Activated CD4-positive, alpha-beta memory T cell treated with anti-CD3 and anti-CD28 coated beads, Interleukin-2, amount 10 ng/mL, durations not matched to agents 7 days and 5 days (primary cell): Measurements from ENCODE around the gene PBX1. TPM values are rescaled to one million over a fixed set of nuclear protein-coding genes. Genes with fewer than 3 reads are reported as not detected.

Source experiments
- CTCF ChIA-PET: fragments of 350-600 bp; sonication (Branson Sonifier 250); formaldehyde crosslinking; loops from one replicate; lab custom pipeline; 2021; ENCODE audit warnings: antibody characterized with exemption, inconsistent platforms; lab: Charles Lee
- POLR2A ChIA-PET: fragments of 350-600 bp; sonication (Branson Sonifier 250); formaldehyde crosslinking; loops from one replicate; lab custom pipeline; 2021; ENCODE audit warnings: antibody characterized with exemption; lab: Charles Lee
- DNase-seq: peaks from one replicate; pipeline ENCODE4 v3.0.0-alpha.2; 2020
- H3K27ac Mint-ChIP-seq: one replicate; pipeline ENCODE4 v1.8.0; 2021; ENCODE audit warnings: mild to moderate bottlenecking, mixed read lengths
- H3K27me3 Mint-ChIP-seq: one replicate; pipeline ENCODE4 v1.8.0; 2021; ENCODE audit warnings: mixed read lengths
- H3K36me3 Mint-ChIP-seq: one replicate; pipeline ENCODE4 v1.8.0; 2021; ENCODE audit warnings: low read depth, mixed read lengths
- H3K4me1 Mint-ChIP-seq: one replicate; pipeline ENCODE4 v1.8.0; 2021; ENCODE audit warnings: mixed read lengths
- H3K4me3 Mint-ChIP-seq: one replicate; pipeline ENCODE4 v1.8.0; 2021; ENCODE audit warnings: mild to moderate bottlenecking, mixed read lengths
- H3K9me3 Mint-ChIP-seq: one replicate; pipeline ENCODE4 v1.8.0; 2021; ENCODE audit warnings: mixed read lengths
- total RNA-seq, 2 experiments: library from RNA; stranded (reverse); gene quantifications; one replicate each; pipeline ENCODE4 v1.2.3, GENCODE V29; 2021

PBX1 gene
- total RNA-seq, 2 experiments from 2014 or later = 0.18 to 0.23 TPM

DNA sequence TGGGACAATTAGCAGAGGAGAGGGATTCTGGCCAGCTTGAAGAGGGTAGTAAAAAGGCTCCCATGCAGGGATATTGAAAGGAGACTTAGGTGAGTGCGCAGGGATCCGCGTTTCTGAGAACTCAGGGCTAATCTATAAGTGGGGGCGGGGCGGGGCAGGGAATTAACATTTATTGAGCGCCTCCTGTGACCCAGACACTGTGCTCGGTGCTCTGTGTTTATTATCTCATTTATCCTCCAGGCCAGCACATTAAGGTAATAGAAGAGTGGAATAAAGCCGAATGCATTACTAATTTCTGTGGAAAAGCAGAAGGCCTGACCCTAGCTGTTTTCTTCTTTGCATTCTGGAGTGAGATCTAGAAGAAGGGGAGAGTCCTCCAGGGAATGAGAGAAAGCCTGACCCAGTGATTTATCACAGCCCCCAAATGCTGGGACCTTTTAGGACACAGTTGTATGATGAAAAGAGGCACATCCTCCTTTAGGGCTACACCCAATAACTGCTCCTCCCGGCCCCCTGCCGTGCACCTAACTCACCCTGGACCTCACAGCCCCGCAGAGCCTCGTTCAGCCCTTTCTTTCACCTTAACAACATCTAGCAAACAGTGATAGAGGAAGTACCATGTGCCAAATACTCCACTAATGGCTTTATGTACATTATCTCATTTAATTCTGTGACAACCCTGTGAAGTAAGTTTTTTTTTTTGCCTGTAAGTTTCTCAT is 317.6 kb downstream of the PBX1 start:
- H3K9me3 Mint-ChIP-seq = no peaks in the 10 kb centered on the region
- H3K4me1 Mint-ChIP-seq = no peaks in the 10 kb centered on the region
- ChIA-PET POLR2A (no interaction called here), CTCF (no interaction called here)
- no peak overlapping the region for H3K4me3 Mint-ChIP-seq
- H3K27ac Mint-ChIP-seq = no peak overlapping the region
- no peaks in the 10 kb centered on the region for H3K36me3 Mint-ChIP-seq
- no peaks in the 10 kb centered on the region for H3K27me3 Mint-ChIP-seq
- DNase-seq = no peak

DNA sequence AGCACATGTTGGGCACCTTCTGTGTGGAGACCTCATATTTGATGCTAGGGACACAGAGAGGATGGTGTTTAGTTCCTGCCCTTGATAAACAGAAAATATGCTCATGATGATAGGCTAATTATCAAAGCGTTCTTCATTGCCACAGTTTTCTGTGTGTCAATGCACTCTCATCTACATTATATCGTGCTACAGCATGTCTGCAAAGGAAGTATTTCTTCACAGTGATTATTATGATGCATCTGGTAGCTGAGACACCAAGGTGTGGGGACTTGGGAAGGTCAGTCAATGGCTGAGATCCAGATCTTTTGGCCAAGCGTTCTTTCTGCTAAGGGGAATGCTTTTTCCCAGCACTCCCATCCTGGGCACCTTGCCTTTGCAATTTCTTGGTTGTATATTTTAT is 321.2 kb downstream of the PBX1 start:
- H3K36me3 Mint-ChIP-seq = no peaks in the 10 kb centered on the region
- H3K27ac Mint-ChIP-seq = no peak overlapping the region
- CTCF ChIA-PET = no interaction called here
- no peak overlapping the region for H3K4me3 Mint-ChIP-seq
- no peak for DNase-seq
- no peaks in the 10 kb centered on the region for H3K4me1 Mint-ChIP-seq
- H3K27me3 Mint-ChIP-seq = no peaks in the 10 kb centered on the region
- POLR2A ChIA-PET = no interaction called here
- H3K9me3 Mint-ChIP-seq = no peaks in the 10 kb centered on the region

DNA sequence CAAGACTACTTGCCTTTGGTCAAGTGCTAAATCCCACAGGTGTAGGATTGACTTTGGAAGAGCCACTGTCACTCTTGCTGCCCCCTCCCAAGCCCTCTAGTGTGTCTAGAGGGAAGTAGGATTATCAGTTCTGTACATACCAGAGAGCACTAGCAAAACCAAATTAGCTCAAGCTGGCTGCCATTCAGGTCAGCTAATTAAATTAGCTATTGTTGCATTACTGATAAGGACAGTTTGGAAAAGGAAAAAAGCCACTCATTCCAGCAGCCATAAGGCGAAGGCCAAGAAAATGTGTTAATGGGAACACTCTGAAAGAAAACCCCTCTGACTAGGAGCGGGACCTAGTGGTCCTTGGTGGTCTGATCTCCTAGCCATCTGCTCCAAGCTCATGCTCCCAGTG is 321.7 kb downstream of the PBX1 start:
- no peaks in the 10 kb centered on the region for H3K27me3 Mint-ChIP-seq
- no peak overlapping the region for H3K27ac Mint-ChIP-seq
- no peak overlapping the region for H3K4me3 Mint-ChIP-seq
- H3K36me3 Mint-ChIP-seq = no peaks in the 10 kb centered on the region
- H3K4me1 Mint-ChIP-seq = no peaks in the 10 kb centered on the region
- no peak for DNase-seq
- ChIA-PET POLR2A (no interaction called here), CTCF (no interaction called here)
- H3K9me3 Mint-ChIP-seq = no peaks in the 10 kb centered on the region

- Mint-ChIP-seq H3K27ac (no peak overlapping the region), H3K4me1 (no peaks in the 10 kb centered on the region), H3K9me3 (peaks cover 2% of the 10 kb centered on the region), H3K27me3 (no peaks in the 10 kb centered on the region), H3K36me3 (no peaks in the 10 kb centered on the region), H3K4me3 (no peak overlapping the region)
- CTCF ChIA-PET = no interaction called here
- DNase-seq = no peak
- POLR2A ChIA-PET = no interaction called here
Measured at GRCh38 chr1:164885311-164885710, 326.3 kb downstream of the PBX1 start.

GRCh38 chr1:164886101-164886500 is 327.1 kb downstream of the PBX1 start:
- Mint-ChIP-seq H3K27ac (no peak overlapping the region), H3K36me3 (no peaks in the 10 kb centered on the region), H3K4me3 (no peak overlapping the region), H3K27me3 (no peaks in the 10 kb centered on the region), H3K9me3 (peaks cover 2% of the 10 kb centered on the region), H3K4me1 (no peaks in the 10 kb centered on the region)
- CTCF ChIA-PET = no interaction called here
- DNase-seq = no peak
- POLR2A ChIA-PET = no interaction called here

DNA sequence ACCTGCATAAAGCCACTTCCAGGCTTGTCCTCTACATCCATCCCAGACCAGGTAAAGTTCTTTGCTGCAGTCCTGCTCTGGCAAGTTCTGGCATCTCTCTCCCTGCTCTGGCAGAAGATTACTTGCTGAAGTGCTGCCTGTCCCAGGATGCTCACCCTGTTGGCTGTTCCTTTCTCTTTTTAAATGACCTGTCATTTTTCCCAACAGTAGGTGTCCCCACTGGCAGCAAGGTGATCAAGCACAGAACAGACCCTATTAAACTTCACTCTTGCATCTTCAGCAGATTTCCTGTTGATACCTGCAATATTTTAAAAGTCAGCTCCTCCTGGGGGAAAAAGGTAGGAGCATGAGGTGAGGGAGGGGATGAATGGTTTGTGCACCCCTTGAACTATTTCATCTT is 332.6 kb downstream of the PBX1 start:
- Mint-ChIP-seq H3K27ac (no peak overlapping the region), H3K4me1 (no peaks in the 10 kb centered on the region), H3K4me3 (no peak overlapping the region), H3K36me3 (no peaks in the 10 kb centered on the region), H3K27me3 (no peaks in the 10 kb centered on the region), H3K9me3 (peaks cover 2% of the 10 kb centered on the region)
- ChIA-PET POLR2A (no interaction called here), CTCF (no interaction called here)
- DNase-seq = no peak

GRCh38 chr1:164895026-164895912 is 336.3 kb downstream of the PBX1 start:
- no peaks in the 10 kb centered on the region for H3K27me3 Mint-ChIP-seq
- POLR2A ChIA-PET = no interaction called here
- DNase-seq = no peak
- CTCF ChIA-PET = no interaction called here
- no peaks in the 10 kb centered on the region for H3K4me1 Mint-ChIP-seq
- H3K36me3 Mint-ChIP-seq = no peaks in the 10 kb centered on the region
- H3K27ac Mint-ChIP-seq = no peak overlapping the region
- H3K4me3 Mint-ChIP-seq = no peak overlapping the region
- H3K9me3 Mint-ChIP-seq = no peaks in the 10 kb centered on the region

- CTCF ChIA-PET = no interaction called here
- Mint-ChIP-seq H3K4me1 (no peaks in the 10 kb centered on the region), H3K9me3 (no peaks in the 10 kb centered on the region), H3K27ac (no peak overlapping the region), H3K27me3 (no peaks in the 10 kb centered on the region), H3K36me3 (no peaks in the 10 kb centered on the region), H3K4me3 (no peak overlapping the region)
- POLR2A ChIA-PET = no interaction called here
- DNase-seq = no peak
Measured at GRCh38 chr1:164901031-164901430, 342.0 kb downstream of the PBX1 start.
